ENCODE measurements around the gene KCNIP3. TPM values are rescaled to one million over a fixed set of nuclear protein-coding genes. Genes with fewer than 3 reads are reported as not detected.

Gene KCNIP3
- total RNA-seq, 1 donor from 2014 or later, result 0.68 TPM

DNA sequence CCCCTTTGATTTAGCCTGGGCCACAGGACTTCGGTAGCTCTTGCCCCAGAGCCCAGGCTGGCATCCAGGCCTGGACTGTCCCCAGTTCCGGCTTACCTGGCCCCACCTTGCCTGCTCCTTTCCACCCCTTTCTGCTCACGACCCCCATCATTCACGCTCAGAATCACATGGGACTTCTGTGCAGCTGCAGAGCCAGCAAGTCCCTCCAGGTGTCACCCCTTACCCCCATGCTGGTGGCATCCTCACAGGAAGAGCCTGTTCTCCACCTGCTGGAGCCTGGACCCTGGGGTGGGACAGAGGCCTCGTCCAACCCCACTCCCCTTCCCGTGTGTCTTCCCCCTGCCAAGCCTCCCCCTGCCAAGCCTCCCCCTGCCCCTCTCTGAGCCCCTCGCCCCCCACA lies 7.9 kb upstream of the KCNIP3 start:
- H3K27ac ChIP-seq (ENCODE audit: low read depth, low read length), result no peak overlapping the region
- H3K27ac Mint-ChIP-seq (ENCODE audit: unreplicated experiment), result no peak overlapping the region
- no peak for DNase-seq (ENCODE audit: low read depth)
- H3K4me3 ChIP-seq (ENCODE audit: insufficient read depth, low read depth, low read length), result no peak overlapping the region
- H3K36me3 ChIP-seq (ENCODE audit: insufficient read depth, low read length), result no peaks in the 10 kb centered on the region
- no peaks in the 10 kb centered on the region for H4K20me1 ChIP-seq (ENCODE audit: insufficient read depth, low read length)
- no peak for FAIRE-seq
- no peaks in the 10 kb centered on the region for H3K4me1 Mint-ChIP-seq (ENCODE audit: low read depth, unreplicated experiment)
- H3K4me1 ChIP-seq (ENCODE audit: insufficient read depth, low read length), result no peaks in the 10 kb centered on the region
- H3K9ac ChIP-seq (ENCODE audit: low read length), result no peak overlapping the region
- peaks cover 9% of the 10 kb centered on the region for H3K9me3 Mint-ChIP-seq (ENCODE audit: unreplicated experiment)
- no peaks in the 10 kb centered on the region for H3K79me2 ChIP-seq (ENCODE audit: insufficient read depth, low read length)
- peaks cover 11% of the 10 kb centered on the region for H3K27me3 Mint-ChIP-seq (ENCODE audit: low read depth, unreplicated experiment)
- no peak overlapping the region for H3K4me3 Mint-ChIP-seq (ENCODE audit: unreplicated experiment)
- H3K4me2 ChIP-seq (ENCODE audit: low read length), result no peak overlapping the region
- TF ChIP-seq, protein P1, sequence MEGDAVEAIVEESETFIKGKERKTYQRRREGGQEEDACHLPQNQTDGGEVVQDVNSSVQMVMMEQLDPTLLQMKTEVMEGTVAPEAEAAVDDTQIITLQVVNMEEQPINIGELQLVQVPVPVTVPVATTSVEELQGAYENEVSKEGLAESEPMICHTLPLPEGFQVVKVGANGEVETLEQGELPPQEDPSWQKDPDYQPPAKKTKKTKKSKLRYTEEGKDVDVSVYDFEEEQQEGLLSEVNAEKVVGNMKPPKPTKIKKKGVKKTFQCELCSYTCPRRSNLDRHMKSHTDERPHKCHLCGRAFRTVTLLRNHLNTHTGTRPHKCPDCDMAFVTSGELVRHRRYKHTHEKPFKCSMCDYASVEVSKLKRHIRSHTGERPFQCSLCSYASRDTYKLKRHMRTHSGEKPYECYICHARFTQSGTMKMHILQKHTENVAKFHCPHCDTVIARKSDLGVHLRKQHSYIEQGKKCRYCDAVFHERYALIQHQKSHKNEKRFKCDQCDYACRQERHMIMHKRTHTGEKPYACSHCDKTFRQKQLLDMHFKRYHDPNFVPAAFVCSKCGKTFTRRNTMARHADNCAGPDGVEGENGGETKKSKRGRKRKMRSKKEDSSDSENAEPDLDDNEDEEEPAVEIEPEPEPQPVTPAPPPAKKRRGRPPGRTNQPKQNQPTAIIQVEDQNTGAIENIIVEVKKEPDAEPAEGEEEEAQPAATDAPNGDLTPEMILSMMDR (IDR thresholded peaks at IDR 0.05; ENCODE audit: insufficient read depth, low read depth, low read length), result no peak
- no peak for TF ChIP-seq EZH2 (IDR thresholded peaks at IDR 0.05; ENCODE audit: insufficient read depth, low read length)
- no peaks in the 10 kb centered on the region for H3K27me3 ChIP-seq (ENCODE audit: insufficient read depth, low read length)
- H3K36me3 Mint-ChIP-seq (ENCODE audit: low read depth, unreplicated experiment), result no peaks in the 10 kb centered on the region
- peaks cover 6% of the 10 kb centered on the region for H3K9me3 ChIP-seq (ENCODE audit: insufficient read depth, low read depth, low read length)
- no peak overlapping the region for H2AFZ ChIP-seq (ENCODE audit: low read depth, low read length)

DNA sequence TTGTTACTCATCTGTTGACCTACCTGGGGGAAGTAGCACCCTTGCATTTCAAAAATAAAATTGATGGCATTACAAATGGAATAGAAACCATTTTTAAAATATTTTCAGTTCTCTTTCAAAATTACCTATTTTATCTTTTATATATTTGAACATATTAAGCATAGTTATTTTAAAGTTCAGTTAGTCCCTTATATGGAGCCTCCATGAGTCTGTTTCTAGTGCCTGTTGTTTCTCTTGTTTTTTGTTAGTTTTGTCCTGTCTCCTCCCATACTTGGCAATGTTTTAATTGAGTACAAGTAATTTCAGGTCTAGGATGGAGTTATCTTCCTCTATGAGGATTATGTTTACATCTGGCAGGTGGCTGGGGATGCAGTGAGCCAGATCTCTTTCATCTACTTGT lies 5.9 kb upstream of the KCNIP3 start:
- Histone ChIP-seq H2AFZ (ENCODE audit: low read depth, low read length) (no peak overlapping the region), H3K27ac (ENCODE audit: low read depth, low read length) (no peak overlapping the region), H3K36me3 (ENCODE audit: insufficient read depth, low read length) (no peaks in the 10 kb centered on the region), H3K27me3 (ENCODE audit: insufficient read depth, low read length) (peaks cover 3% of the 10 kb centered on the region), H3K4me2 (ENCODE audit: low read length) (no peak overlapping the region), H3K9me3 (ENCODE audit: insufficient read depth, low read depth, low read length) (peaks cover 6% of the 10 kb centered on the region), H3K4me1 (ENCODE audit: insufficient read depth, low read length) (no peaks in the 10 kb centered on the region), H3K9ac (ENCODE audit: low read length) (no peak overlapping the region), H3K4me3 (ENCODE audit: insufficient read depth, low read depth, low read length) (no peak overlapping the region), H4K20me1 (ENCODE audit: insufficient read depth, low read length) (no peaks in the 10 kb centered on the region), H3K79me2 (ENCODE audit: insufficient read depth, low read length) (no peaks in the 10 kb centered on the region)
- Mint-ChIP-seq H3K27ac (ENCODE audit: unreplicated experiment) (no peak overlapping the region), H3K36me3 (ENCODE audit: low read depth, unreplicated experiment) (no peaks in the 10 kb centered on the region), H3K4me3 (ENCODE audit: unreplicated experiment) (no peak overlapping the region), H3K27me3 (ENCODE audit: low read depth, unreplicated experiment) (peaks cover 12% of the 10 kb centered on the region), H3K9me3 (ENCODE audit: unreplicated experiment) (peaks cover 9% of the 10 kb centered on the region), H3K4me1 (ENCODE audit: low read depth, unreplicated experiment) (no peaks in the 10 kb centered on the region)
- FAIRE-seq (no peak), DNase-seq (ENCODE audit: low read depth) (no peak)
- TF ChIP-seq, protein P1 (IDR thresholded peaks at IDR 0.05; ENCODE audit: insufficient read depth, low read depth, low read length), result no peak
- TF ChIP-seq EZH2 (IDR thresholded peaks at IDR 0.05; ENCODE audit: insufficient read depth, low read length), result no peak

DNA sequence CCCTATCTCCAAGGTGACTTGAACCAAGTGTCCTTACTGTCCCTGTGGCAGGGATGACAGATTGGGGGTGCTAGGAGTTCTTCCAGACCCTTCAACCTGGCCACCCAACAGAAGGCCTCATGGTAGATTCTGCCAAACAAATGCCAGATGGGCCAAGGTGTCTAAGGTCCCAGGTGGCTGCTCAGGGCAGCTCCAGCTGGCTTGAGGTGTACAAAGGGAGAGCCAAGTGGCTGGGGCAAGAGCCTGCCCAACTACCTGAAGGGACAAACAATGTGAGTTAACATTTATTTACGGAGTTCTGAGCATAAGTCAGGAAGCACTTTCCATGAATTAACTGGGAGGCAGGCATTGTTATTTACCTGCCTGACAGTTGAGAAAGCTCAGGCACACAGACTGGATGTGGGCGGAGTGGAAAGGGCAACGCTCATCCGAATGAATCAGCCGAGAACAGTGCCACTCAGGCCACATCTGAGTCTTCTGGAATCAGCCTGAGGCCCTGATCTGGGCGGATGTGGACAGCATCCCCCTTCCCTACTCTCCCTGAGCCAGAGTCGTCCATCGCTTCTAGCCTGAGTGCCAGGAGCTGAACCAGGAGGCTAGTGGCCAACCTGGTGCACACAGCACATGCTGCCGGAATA lies 4.4 kb upstream of the KCNIP3 start:
- H3K9me3 ChIP-seq (ENCODE audit: insufficient read depth, low read depth, low read length), result peaks cover 6% of the 10 kb centered on the region
- TF ChIP-seq EZH2 (IDR thresholded peaks at IDR 0.05; ENCODE audit: insufficient read depth, low read length), result no peak
- TF ChIP-seq, protein P1 (IDR thresholded peaks at IDR 0.05; ENCODE audit: insufficient read depth, low read depth, low read length), result no peak
- FAIRE-seq, result no peak
- H4K20me1 ChIP-seq (ENCODE audit: insufficient read depth, low read length), result no peaks in the 10 kb centered on the region
- H3K4me3 ChIP-seq (ENCODE audit: insufficient read depth, low read depth, low read length), result no peak overlapping the region
- no peak for DNase-seq (ENCODE audit: low read depth)
- Mint-ChIP-seq H3K9me3 (ENCODE audit: unreplicated experiment) (peaks cover 9% of the 10 kb centered on the region), H3K36me3 (ENCODE audit: low read depth, unreplicated experiment) (no peaks in the 10 kb centered on the region), H3K4me1 (ENCODE audit: low read depth, unreplicated experiment) (peaks cover 3% of the 10 kb centered on the region), H3K27ac (ENCODE audit: unreplicated experiment) (no peak overlapping the region), H3K27me3 (ENCODE audit: low read depth, unreplicated experiment) (peaks cover 23% of the 10 kb centered on the region), H3K4me3 (ENCODE audit: unreplicated experiment) (no peak overlapping the region)
- peaks cover 8% of the 10 kb centered on the region for H3K27me3 ChIP-seq (ENCODE audit: insufficient read depth, low read length)
- H3K4me2 ChIP-seq (ENCODE audit: low read length), result no peak overlapping the region
- no peak overlapping the region for H3K9ac ChIP-seq (ENCODE audit: low read length)
- no peak overlapping the region for H2AFZ ChIP-seq (ENCODE audit: low read depth, low read length)
- H3K4me1 ChIP-seq (ENCODE audit: insufficient read depth, low read length), result no peaks in the 10 kb centered on the region
- no peaks in the 10 kb centered on the region for H3K79me2 ChIP-seq (ENCODE audit: insufficient read depth, low read length)
- H3K27ac ChIP-seq (ENCODE audit: low read depth, low read length), result no peak overlapping the region
- H3K36me3 ChIP-seq (ENCODE audit: insufficient read depth, low read length), result no peaks in the 10 kb centered on the region

Data from astrocyte (in vitro differentiated cells and primary cell).